Lower leg skin (tissue), 4 donors: ENCODE results near the gene TRDN. TPM values are rescaled to one million over a fixed set of nuclear protein-coding genes. Genes with fewer than 3 reads are reported as not detected.

Experiments
- DNase-seq, 2 donors: peaks; one replicate each; pipeline ENCODE4 v3.0.0-alpha.2; 2019; ENCODE audit warnings: low spot score in 2 of 2
- H3K4me3 ChIP-seq: fragments of 200-600 bp; sonication (generic); 2 replicates; pipeline ENCODE4 v1.5.1; 2017; ENCODE audit warnings: mild to moderate bottlenecking, low read depth; ENCODE audit not compliant: poor library complexity, severe bottlenecking
- CTCF ChIP-seq, 3 donors: fragments of 450-650 bp; IDR thresholded peaks; one replicate each; pipeline ENCODE4 v1.5.1; 2016; ENCODE audit warnings: antibody characterized with exemption in 3 of 3, mild to moderate bottlenecking in 3 of 3, moderate library complexity in 2 of 3
- POLR2A ChIP-seq, 2 donors: fragments of 450-650 bp; IDR thresholded peaks; one replicate each; pipeline ENCODE4 v1.6.1; 2016 to 2017; ENCODE audit warnings: antibody characterized with exemption in 2 of 2, mild to moderate bottlenecking in 1 of 2, moderate library complexity in 1 of 2
- WGBS, 2 donors: methylation state at CpG; one replicate each; pipeline ENCODE4 v1.1.5; 2018; 5-methylcytosine and 5-hydroxymethylcytosine counted together
- intact Hi-C: fragments of 100-400 bp; cut with DNase I; formaldehyde crosslinking; loops from one replicate; pipeline ENCODE4 v1.15.0; 2023; ENCODE audit warnings: low total_unique reads
- total RNA-seq, 4 donors: library from RNA; depleted of rRNA; stranded (reverse); fragments of >200 nt; gene quantifications; one replicate each; pipeline ENCODE4 v1.1.0, GENCODE V29; 2016

The TRDN gene
- total RNA-seq, 4 donors from 2014 or later: 0.06 TPM; not detected in 3

- H3K4me3 ChIP-seq: no peak overlapping the region
- TF ChIP-seq CTCF (IDR thresholded peaks at IDR 0.05) (no peak), POLR2A (IDR thresholded peaks at IDR 0.05) (no peak)
- no peak for DNase-seq
- intact Hi-C loops: no loop called here
- WGBS, 2 donors: 91 to 94% methylated on average over 1 of the region's 1 CpG
Measured at GRCh38 chr6:123423130-123423529, 213.6 kb downstream of the TRDN start.

- H3K4me3 ChIP-seq: no peak overlapping the region
- intact Hi-C loops: no loop called here
- DNase-seq: no peak
- TF ChIP-seq CTCF (IDR thresholded peaks at IDR 0.05) (no peak), POLR2A (IDR thresholded peaks at IDR 0.05) (no peak)
- 82 to 87% methylated on average over 1 of the region's 1 CpG for WGBS, 2 donors
Measured at GRCh38 chr6:123420512-123420911, 216.2 kb downstream of the TRDN start.

GRCh38 chr6:123418071-123418470 is 218.7 kb downstream of the TRDN start:
- intact Hi-C loops: loop anchor here (10.0 kb wide), 1 partner anchor 297 kb away; no protein-coding TSS in a partner anchor
- TF ChIP-seq CTCF (IDR thresholded peaks at IDR 0.05) (no peak), POLR2A (IDR thresholded peaks at IDR 0.05) (no peak)
- 28 to 33% methylated on average over 3 of the region's 3 CpGs for WGBS, 2 donors
- no peak overlapping the region for H3K4me3 ChIP-seq
- no peak for DNase-seq

GRCh38 chr6:123417535-123417934 is 219.2 kb downstream of the TRDN start:
- intact Hi-C loops: loop anchor here (10.0 kb wide), 1 partner anchor 297 kb away; no protein-coding TSS in a partner anchor
- DNase-seq: no peak
- TF ChIP-seq POLR2A (IDR thresholded peaks at IDR 0.05): no peak
- no peak for TF ChIP-seq CTCF (IDR thresholded peaks at IDR 0.05)
- WGBS, 2 donors: 53 to 66% methylated on average over 3 of the region's 3 CpGs
- H3K4me3 ChIP-seq: no peak overlapping the region

GRCh38 chr6:123415844-123416468 is 220.8 kb downstream of the TRDN start:
- 11 to 12% methylated on average over 6 of the region's 6 CpGs for WGBS, 2 donors
- no peak for TF ChIP-seq CTCF (IDR thresholded peaks at IDR 0.05)
- no peak for TF ChIP-seq POLR2A (IDR thresholded peaks at IDR 0.05)
- peak in 1 of 2 donors; percentile 56 for DNase-seq
- H3K4me3 ChIP-seq: no peak overlapping the region
- intact Hi-C loops: loop anchor here (10.0 kb wide), 1 partner anchor 299 kb away; no protein-coding TSS in a partner anchor

- no peak for DNase-seq
- TF ChIP-seq CTCF (IDR thresholded peaks at IDR 0.05) (no peak), POLR2A (IDR thresholded peaks at IDR 0.05) (no peak)
- intact Hi-C loops: no loop called here
- no peak overlapping the region for H3K4me3 ChIP-seq
- WGBS, 2 donors: 87 to 97% methylated on average over 1 of the region's 1 CpG
Measured at GRCh38 chr6:123404975-123405374, 231.8 kb downstream of the TRDN start.
